Measurements from ENCODE around the gene C17orf50.

GRCh38 chr17:35748341-35748841 lies 12.3 kb upstream of the C17orf50 start:
- no peak for TF ChIP-seq GATA2 (IDR thresholded peaks at IDR 0.05; ENCODE audit: low read depth, low read length)
- TF ChIP-seq GATA3 (IDR thresholded peaks at IDR 0.05; ENCODE audit: low read depth, low read length): no peak

Data from SH-SY5Y (cell line).